Tibial artery (tissue), 4 donors: ENCODE data around the gene MBTD1.
"Not testable (repeated sequence)": the region's sequence is repeated elsewhere in the genome, so short reads cannot be mapped to it uniquely, and the experiment has no call there.

ENCODE experiments used
- DNase-seq, 2 donors: peaks; one replicate each; pipeline ENCODE4 v3.0.0-alpha.2; 2019
- H3K27ac ChIP-seq, 2 donors: fragments of 200-600 bp; sonication (generic) in 1 of 2; 1 replicate in 1 of 2; 2 replicates in 1 of 2; pipeline ENCODE4 v1.5.1; 2018 to 2019; ENCODE audit warnings: mild to moderate bottlenecking in 1 of 2
- H3K27me3 ChIP-seq, 2 donors: fragments of 200-600 bp; sonication (generic) in 1 of 2; one replicate each; pipeline versions ENCODE4 v1.5.1 to v1.6.0; 2016 to 2019
- H3K36me3 ChIP-seq, 3 donors: fragments of 200-600 bp; sonication (generic) in 2 of 3; one replicate each; pipeline ENCODE4 v1.5.1; 2016 to 2019; ENCODE audit warnings: mild to moderate bottlenecking in 2 of 3
- H3K4me1 ChIP-seq, 4 donors: fragments of 200-600 bp; sonication (generic) in 2 of 4; 1 replicate in 3 of 4; 2 replicates in 1 of 4; pipeline ENCODE4 v1.5.1; 2016 to 2019
- H3K4me3 ChIP-seq, 2 donors: fragments of 200-600 bp; sonication (generic) in 1 of 2; 1 replicate in 1 of 2; 2 replicates in 1 of 2; pipeline ENCODE4 v1.5.1; 2018 to 2019; ENCODE audit warnings: mild to moderate bottlenecking in 2 of 2
- H3K9me3 ChIP-seq, 3 donors: fragments of 200-600 bp; sonication (generic) in 1 of 3; one replicate each; pipeline ENCODE4 v1.5.1; 2016 to 2019
- CTCF ChIP-seq, 2 experiments: fragments of 200-600 bp in 1 of 2; fragments of 450-650 bp in 1 of 2; IDR thresholded peaks; one replicate each; pipeline ENCODE4 v1.5.1; 2017 to 2019; ENCODE audit warnings: antibody characterized with exemption in 2 of 2, mild to moderate bottlenecking in 1 of 2, moderate library complexity in 1 of 2
- intact Hi-C: fragments of 100-400 bp; cut with DNase I; formaldehyde crosslinking; loops from one replicate; pipeline ENCODE4 v1.15.0; 2023; ENCODE audit warnings: low total_unique reads

Gene MBTD1

GRCh38 chr17:51230306-51230705, 29.5 kb downstream of the MBTD1 start:
- no peak for DNase-seq
- Histone ChIP-seq H3K27ac (no peak overlapping the region), H3K4me1 (peaks cover 0 to 3% (median 0%) of the 10 kb centered on the region in 4 donors), H3K27me3 (no peaks in the 10 kb centered on the region), H3K9me3 (no peaks in the 10 kb centered on the region), H3K36me3 (no peaks in the 10 kb centered on the region), H3K4me3 (no peak overlapping the region)
- intact Hi-C loops: no loop called here
- TF ChIP-seq CTCF (IDR thresholded peaks at IDR 0.05): no peak

GRCh38 chr17:51229889-51230288, 30.0 kb downstream of the MBTD1 start:
- H3K36me3 ChIP-seq: no peaks in the 10 kb centered on the region
- no peaks in the 10 kb centered on the region for H3K27me3 ChIP-seq
- peaks cover 0 to 3% (median 0%) of the 10 kb centered on the region in 4 donors for H3K4me1 ChIP-seq
- H3K9me3 ChIP-seq: no peaks in the 10 kb centered on the region
- H3K4me3 ChIP-seq: no peak overlapping the region
- H3K27ac ChIP-seq: no peak overlapping the region
- TF ChIP-seq CTCF (IDR thresholded peaks at IDR 0.05): no peak
- no peak for DNase-seq
- intact Hi-C loops: no loop called here

GRCh38 chr17:51228161-51228560, 31.7 kb downstream of the MBTD1 start:
- no peak for TF ChIP-seq CTCF (IDR thresholded peaks at IDR 0.05)
- Histone ChIP-seq H3K27me3 (no peaks in the 10 kb centered on the region), H3K27ac (no peak overlapping the region), H3K4me3 (no peak overlapping the region), H3K9me3 (no peaks in the 10 kb centered on the region), H3K36me3 (peaks cover 0 to 11% (median 5%) of the 10 kb centered on the region in 3 donors), H3K4me1 (peaks cover 0 to 3% (median 0%) of the 10 kb centered on the region in 4 donors)
- no peak for DNase-seq
- intact Hi-C loops: no loop called here

- not testable (repeated sequence) for H3K27ac ChIP-seq
These were observed 34.3 kb downstream of the MBTD1 start for GRCh38 chr17:51225523-51225922.

GRCh38 chr17:51224402-51225262, 35.2 kb downstream of the MBTD1 start:
- intact Hi-C loops: no loop called here
- no peak for DNase-seq
- Histone ChIP-seq H3K27ac (no peak overlapping the region), H3K4me3 (no peak overlapping the region), H3K27me3 (no peaks in the 10 kb centered on the region), H3K4me1 (peaks cover 0 to 3% (median 0%) of the 10 kb centered on the region in 4 donors), H3K36me3 (peaks cover 6 to 45% (median 28%) of the 10 kb centered on the region in 3 donors), H3K9me3 (no peaks in the 10 kb centered on the region)
- no peak for TF ChIP-seq CTCF (IDR thresholded peaks at IDR 0.05)

More at GRCh38 chr17:51225523-51225922, 34.3 kb downstream of the MBTD1 start:
- intact Hi-C loops, H3K4me3 ChIP-seq, DNase-seq, H3K9me3 ChIP-seq, H3K4me1 ChIP-seq, H3K27me3 ChIP-seq: not testable (repeated sequence)
- H3K36me3 ChIP-seq: peaks cover 0 to 36% (median 21%) of the 10 kb centered on the region in 3 donors

- H3K36me3 ChIP-seq: peaks cover 25 to 77% (median 56%) of the 10 kb centered on the region in 3 donors
- intact Hi-C loops: no loop called here
These were observed 38.5 kb downstream of the MBTD1 start for GRCh38 chr17:51221322-51221721.

More at GRCh38 chr17:51221322-51221721, 38.5 kb downstream of the MBTD1 start:
- no peak for DNase-seq
- Histone ChIP-seq H3K27ac (no peak overlapping the region), H3K4me3 (no peak overlapping the region), H3K27me3 (no peaks in the 10 kb centered on the region), H3K9me3 (no peaks in the 10 kb centered on the region), H3K4me1 (no peaks in the 10 kb centered on the region)
- no peak for TF ChIP-seq CTCF (IDR thresholded peaks at IDR 0.05)
